Camera-type eye (tissue), 1 donor: ENCODE measurements around the gene IP6K3. TPM values are rescaled to one million over a fixed set of nuclear protein-coding genes. Genes with fewer than 3 reads are reported as not detected.

Experiments
- total RNA-seq: library from RNA; depleted of rRNA; stranded (reverse); fragments of >200 nt; gene quantifications from one replicate; pipeline ENCODE4 v1.2.3, GENCODE V29; 2014

Gene IP6K3, protein sequence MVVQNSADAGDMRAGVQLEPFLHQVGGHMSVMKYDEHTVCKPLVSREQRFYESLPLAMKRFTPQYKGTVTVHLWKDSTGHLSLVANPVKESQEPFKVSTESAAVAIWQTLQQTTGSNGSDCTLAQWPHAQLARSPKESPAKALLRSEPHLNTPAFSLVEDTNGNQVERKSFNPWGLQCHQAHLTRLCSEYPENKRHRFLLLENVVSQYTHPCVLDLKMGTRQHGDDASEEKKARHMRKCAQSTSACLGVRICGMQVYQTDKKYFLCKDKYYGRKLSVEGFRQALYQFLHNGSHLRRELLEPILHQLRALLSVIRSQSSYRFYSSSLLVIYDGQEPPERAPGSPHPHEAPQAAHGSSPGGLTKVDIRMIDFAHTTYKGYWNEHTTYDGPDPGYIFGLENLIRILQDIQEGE
- 3.7 TPM for total RNA-seq

DNA sequence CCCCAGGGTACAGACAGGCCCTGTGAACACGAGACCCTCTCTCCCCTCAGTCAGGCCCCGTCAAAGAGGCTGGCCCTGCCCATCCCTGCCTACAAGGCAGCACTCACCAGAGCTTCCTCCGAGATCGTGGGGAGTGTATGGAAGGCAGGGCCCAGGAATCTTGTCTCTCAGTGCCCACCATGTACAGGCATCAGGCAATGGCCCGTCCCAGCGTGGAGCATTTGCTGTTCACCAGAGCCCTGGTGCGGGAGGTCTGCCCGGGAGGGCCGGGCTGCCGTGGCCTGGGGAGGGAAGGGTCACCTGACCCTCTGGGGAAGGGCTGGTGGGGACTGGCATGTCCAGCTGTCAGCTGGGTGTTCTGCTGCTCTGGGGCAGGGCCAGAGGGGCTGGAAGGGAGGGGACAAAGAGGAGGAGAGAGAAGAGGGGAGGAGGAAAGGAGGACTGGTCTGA is at the start of gene IP6K3:
Gene IP6K3 (minus strand): TSS at position 255 of the 450 bp plus-strand sequence. CDS start 11,429 bp downstream, outside the sequence.

DNA sequence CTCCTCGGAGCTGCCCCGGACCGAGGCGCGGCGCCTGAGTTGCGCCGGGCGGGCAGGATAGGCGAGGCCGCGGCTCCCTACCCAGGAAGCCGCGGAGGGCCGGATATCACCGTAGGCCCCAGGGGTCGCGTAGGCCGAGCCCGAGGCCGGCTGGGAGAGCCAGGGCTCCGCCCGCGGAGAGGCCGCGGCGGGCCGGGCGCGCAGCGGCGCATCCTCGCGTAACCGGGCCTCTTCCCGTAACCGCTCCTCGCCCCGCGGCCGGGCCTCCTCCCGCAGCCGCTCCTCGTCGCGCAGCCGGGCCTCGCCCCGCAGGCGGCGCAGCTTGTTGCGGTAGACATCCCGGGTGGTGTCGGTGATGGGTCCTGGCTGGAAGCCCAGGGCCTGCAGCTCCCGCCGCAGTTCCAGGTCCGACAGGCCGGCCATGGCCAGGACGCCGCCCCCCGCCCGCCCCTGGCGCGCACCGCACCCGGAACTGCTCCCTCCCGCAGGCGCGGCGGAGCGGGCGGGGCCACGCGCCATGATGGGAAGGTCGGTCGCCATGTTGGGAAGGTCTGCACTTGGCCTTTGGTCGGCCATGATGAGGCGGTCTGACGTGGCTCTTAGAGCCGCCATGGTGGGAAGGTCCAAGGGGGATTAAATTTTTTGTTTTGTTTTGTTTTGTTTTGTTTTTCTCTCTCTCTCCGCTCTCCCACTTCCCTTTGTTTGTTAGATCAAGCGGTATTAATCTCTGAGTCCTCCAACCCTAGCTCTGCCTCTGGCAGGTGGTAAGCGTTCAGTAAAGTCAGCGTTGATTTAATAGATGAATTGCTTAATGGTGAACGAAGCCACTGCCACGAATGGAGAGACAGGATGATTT is 42.2 kb upstream of the IP6K3 start, which contains the start of gene LEMD2:
Gene LEMD2 (minus strand): TSS at position 437 of the 856 bp plus-strand sequence. CDS start 14 bp downstream, at position 423.

DNA sequence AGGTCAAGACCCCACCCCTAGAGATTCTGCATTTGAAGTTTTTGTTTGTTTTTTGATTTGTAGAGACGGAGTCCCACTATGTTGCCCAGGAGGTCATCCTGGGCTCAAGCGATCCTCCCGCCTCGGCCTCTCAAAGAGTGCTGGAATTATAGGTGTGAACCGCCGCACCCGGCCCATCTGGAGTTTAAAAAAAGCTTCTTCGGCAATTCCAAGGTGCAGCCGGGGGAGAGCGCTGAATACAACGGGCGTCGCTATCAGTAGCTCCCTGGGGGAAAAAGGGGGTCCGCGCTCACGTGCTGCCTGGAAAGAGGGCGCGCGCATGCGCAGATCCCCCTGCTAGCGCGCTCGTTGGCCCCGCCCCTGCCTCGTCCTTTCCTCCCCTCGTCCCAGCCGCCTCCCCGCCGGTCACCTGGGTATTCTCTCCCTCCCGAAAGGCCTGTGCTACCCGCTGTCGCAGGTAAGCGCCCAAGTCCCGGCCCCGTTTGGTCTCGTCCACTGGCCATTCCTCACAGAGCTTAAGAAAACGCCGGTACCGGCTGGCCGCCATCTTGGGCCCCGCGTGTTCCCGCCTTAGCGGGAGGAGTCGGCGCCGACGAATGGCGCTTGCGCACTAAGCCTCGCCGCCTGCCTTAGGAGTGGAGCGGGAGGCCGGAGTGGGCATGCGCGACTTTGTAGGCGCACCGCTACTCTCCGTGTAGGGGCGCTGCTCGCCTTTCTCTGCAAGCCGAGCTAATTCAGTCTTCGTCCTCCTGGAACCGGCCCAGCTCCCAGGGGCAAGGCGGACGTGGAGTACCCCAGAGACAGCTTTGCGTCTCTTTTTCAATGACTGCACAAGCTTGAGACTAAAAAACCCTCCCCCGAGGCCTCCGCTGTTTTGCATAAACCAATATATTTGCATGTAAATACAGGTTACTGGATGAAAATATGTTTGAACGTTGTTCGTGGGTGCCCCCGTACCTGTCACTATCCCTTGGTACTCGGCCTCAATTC is 35.3 kb downstream of the IP6K3 start, which contains the start of gene UQCC2:
Gene UQCC2 (minus strand): TSS at position 561 of the 990 bp plus-strand sequence. CDS start 14 bp downstream, at position 547.

Other genes with a start within 250 kb of the IP6K3 start
- gene BAK1, start 166.6 kb downstream of the IP6K3 start, total RNA-seq = 10.1 TPM
- gene ITPR3, start 125.6 kb downstream of the IP6K3 start, total RNA-seq = 9.6 TPM
- 25.7 TPM for gene UQCC2, start 35.2 kb downstream of the IP6K3 start, total RNA-seq
- gene LEMD2, start 42.2 kb upstream of the IP6K3 start, total RNA-seq = 49.7 TPM
- not detected for gene MLN, start 57.1 kb upstream of the IP6K3 start, total RNA-seq